ENCODE measurements around the gene EXOC3. TPM values are rescaled to one million over a fixed set of nuclear protein-coding genes. Genes with fewer than 3 reads are reported as not detected.
"Not testable (repeated sequence)": the region's sequence is repeated elsewhere in the genome, so short reads cannot be mapped to it uniquely, and the experiment has no call there.

EXOC3 gene
- total RNA-seq, 4 donors from 2014 or later = 69.9 to 240 (median 76.1) TPM

DNA sequence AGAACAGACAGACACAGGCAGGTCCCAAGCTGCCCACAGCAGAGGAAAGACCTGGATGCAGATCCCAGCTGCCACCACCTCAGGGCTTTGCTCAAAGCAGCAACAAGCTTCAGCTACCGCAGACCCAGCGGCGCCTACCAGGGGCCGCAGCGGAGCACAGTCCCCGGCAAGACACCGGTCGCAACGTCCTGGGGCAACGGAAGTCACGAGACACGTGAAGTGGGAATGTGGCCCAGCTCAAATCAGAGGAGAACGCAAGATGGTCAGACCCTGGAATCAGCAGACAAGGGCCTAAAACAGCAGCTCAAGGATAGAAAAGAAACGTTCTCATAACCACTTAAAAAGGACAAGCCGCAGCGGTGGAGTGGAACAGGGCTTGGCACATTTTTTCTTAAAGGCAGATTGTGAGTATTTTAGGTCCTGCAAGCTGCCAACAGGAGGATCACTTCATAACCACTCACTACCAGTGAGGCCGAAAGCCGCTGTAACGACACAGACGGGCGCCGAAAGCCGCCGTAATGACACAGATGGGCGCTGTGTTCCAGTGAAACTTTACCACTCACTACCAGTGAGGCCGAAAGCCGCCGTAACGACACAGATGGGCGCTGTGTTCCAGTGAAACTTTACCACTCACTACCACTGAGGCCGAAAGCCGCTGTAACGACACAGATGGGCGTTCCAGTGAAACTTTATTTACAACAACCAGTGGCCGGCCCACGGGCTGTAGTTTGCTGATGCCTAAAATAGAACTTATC, 59.5 kb downstream of the EXOC3 start:
- H3K4me1 ChIP-seq = no peaks in the 10 kb centered on the region
- TF ChIP-seq, protein P1, sequence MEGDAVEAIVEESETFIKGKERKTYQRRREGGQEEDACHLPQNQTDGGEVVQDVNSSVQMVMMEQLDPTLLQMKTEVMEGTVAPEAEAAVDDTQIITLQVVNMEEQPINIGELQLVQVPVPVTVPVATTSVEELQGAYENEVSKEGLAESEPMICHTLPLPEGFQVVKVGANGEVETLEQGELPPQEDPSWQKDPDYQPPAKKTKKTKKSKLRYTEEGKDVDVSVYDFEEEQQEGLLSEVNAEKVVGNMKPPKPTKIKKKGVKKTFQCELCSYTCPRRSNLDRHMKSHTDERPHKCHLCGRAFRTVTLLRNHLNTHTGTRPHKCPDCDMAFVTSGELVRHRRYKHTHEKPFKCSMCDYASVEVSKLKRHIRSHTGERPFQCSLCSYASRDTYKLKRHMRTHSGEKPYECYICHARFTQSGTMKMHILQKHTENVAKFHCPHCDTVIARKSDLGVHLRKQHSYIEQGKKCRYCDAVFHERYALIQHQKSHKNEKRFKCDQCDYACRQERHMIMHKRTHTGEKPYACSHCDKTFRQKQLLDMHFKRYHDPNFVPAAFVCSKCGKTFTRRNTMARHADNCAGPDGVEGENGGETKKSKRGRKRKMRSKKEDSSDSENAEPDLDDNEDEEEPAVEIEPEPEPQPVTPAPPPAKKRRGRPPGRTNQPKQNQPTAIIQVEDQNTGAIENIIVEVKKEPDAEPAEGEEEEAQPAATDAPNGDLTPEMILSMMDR (IDR thresholded peaks at IDR 0.05) = no peak
- TF ChIP-seq EP300 (IDR thresholded peaks at IDR 0.05; ENCODE audit: low read depth) (no peak), POLR2AphosphoS5 (IDR thresholded peaks at IDR 0.05) (no peak), POLR2A (IDR thresholded peaks at IDR 0.05) (no peak)
- WGBS, 2 donors (ENCODE audit: low coverage in 1 of 2) = 78 to 81% methylated on average over 21 to 36 of the region's 36 CpGs
- in situ Hi-C loops (cut with MboI; ENCODE audit: low pct_ligation_motif_present in 1 of 4, low pct_unique_long_range_greater_than_20kb in 1 of 4, low sequenced_read_pairs in 3 of 4) = no loop called here
- peaks cover 64% of the 10 kb centered on the region for H3K27me3 ChIP-seq
- intact Hi-C loops (cut with DNase I; ENCODE audit: low total_unique reads) = no loop called here
- H3K27ac ChIP-seq = no peak overlapping the region
- no peak for DNase-seq
- H3K36me3 ChIP-seq = no peaks in the 10 kb centered on the region
- no peaks in the 10 kb centered on the region for H3K9me3 ChIP-seq
- no peak overlapping the region for H3K4me3 ChIP-seq

GRCh38 chr5:504326-505154, 61.6 kb downstream of the EXOC3 start:
- no peaks in the 10 kb centered on the region for H3K9me3 ChIP-seq
- in situ Hi-C loops (cut with MboI; ENCODE audit: low pct_ligation_motif_present in 1 of 4, low pct_unique_long_range_greater_than_20kb in 1 of 4, low sequenced_read_pairs in 3 of 4) = no loop called here
- H3K36me3 ChIP-seq = no peaks in the 10 kb centered on the region
- no peak overlapping the region for H3K27ac ChIP-seq
- peaks cover 45% of the 10 kb centered on the region for H3K27me3 ChIP-seq
- intact Hi-C loops (cut with DNase I; ENCODE audit: low total_unique reads) = no loop called here
- DNase-seq = no peak
- TF ChIP-seq POLR2AphosphoS5 (IDR thresholded peaks at IDR 0.05) = no peak
- no peak for TF ChIP-seq EP300 (IDR thresholded peaks at IDR 0.05; ENCODE audit: low read depth)
- no peak overlapping the region for H3K4me3 ChIP-seq
- 0 to 57% methylated on average over 2 to 18 of the region's 33 CpGs for WGBS, 2 donors (ENCODE audit: low coverage in 1 of 2)
- H3K4me1 ChIP-seq = no peaks in the 10 kb centered on the region

GRCh38 chr5:505951-506525, 63.1 kb downstream of the EXOC3 start:
- in situ Hi-C loops (cut with MboI; ENCODE audit: low pct_ligation_motif_present in 1 of 4, low pct_unique_long_range_greater_than_20kb in 1 of 4, low sequenced_read_pairs in 3 of 4) = no loop called here
- no peaks in the 10 kb centered on the region for H3K36me3 ChIP-seq
- peak; percentile 51 for DNase-seq
- TF ChIP-seq POLR2AphosphoS5 (IDR thresholded peaks at IDR 0.05) = no peak
- TF ChIP-seq, protein P1 (IDR thresholded peaks at IDR 0.05) = no peak
- TF ChIP-seq EP300 (IDR thresholded peaks at IDR 0.05; ENCODE audit: low read depth) = no peak
- TF ChIP-seq POLR2A (IDR thresholded peaks at IDR 0.05) = no peak
- H3K27me3 ChIP-seq = peaks cover 33% of the 10 kb centered on the region
- H3K27ac ChIP-seq = no peak overlapping the region
- intact Hi-C loops (cut with DNase I; ENCODE audit: low total_unique reads) = no loop called here
- H3K4me1 ChIP-seq = no peaks in the 10 kb centered on the region
- WGBS, 2 donors (ENCODE audit: low coverage in 1 of 2) = 50 to 59% methylated on average over 2 to 28 of the region's 30 CpGs
- no peaks in the 10 kb centered on the region for H3K9me3 ChIP-seq
- H3K4me3 ChIP-seq = no peak overlapping the region

DNA sequence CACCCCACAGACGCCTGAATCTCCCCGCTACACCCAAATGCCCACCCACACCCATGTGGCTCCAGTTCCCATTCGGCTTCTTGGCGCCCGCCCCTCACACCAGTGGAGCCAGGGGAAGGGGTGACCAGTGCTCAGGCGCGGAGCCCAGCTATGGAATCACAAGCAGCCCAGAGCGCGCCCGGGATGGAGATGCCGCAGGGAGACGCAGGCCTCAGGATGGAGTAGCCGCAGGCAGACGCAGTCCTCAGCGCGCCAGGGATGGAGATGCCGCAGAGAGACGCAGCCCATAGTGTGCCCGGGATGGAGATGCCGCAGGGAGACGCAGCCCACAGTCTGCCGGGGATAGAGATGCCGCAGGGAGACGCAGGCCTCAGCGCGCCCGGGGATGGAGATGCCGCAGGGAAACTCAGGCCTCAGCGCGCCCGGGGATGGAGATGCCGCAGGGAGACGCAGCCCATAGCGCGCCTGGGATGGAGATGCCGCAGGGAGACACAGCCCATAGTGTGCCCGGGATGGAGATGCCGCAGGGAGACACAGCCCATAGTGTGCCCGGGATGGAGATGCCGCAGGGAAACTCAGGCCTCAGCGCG, 65.1 kb downstream of the EXOC3 start:
- in situ Hi-C loops (cut with MboI; ENCODE audit: low pct_ligation_motif_present in 1 of 4, low pct_unique_long_range_greater_than_20kb in 1 of 4, low sequenced_read_pairs in 3 of 4) = not testable (repeated sequence)

More for the DNA sequence above, 65.1 kb downstream of the EXOC3 start:
- peaks cover 20% of the 10 kb centered on the region for H3K27me3 ChIP-seq
- H3K4me1 ChIP-seq; H3K4me3 ChIP-seq; H3K9me3 ChIP-seq; H3K27ac ChIP-seq; intact Hi-C loops (cut with DNase I; ENCODE audit: low total_unique reads); H3K36me3 ChIP-seq; DNase-seq: not testable (repeated sequence)
- 93 to 95% methylated on average over 12 to 42 of the region's 42 CpGs for WGBS, 2 donors (ENCODE audit: low coverage in 1 of 2)

Data from transverse colon (tissue), 4 donors.